ENCODE results near the gene SLC22A13. TPM values are rescaled to one million over a fixed set of nuclear protein-coding genes. Genes with fewer than 3 reads are reported as not detected.
"Not testable (repeated sequence)": the region's sequence is repeated elsewhere in the genome, so short reads cannot be mapped to it uniquely, and the experiment has no call there.

Gene SLC22A13
- under 1 TPM in 2 of 6 donors, not detected in 4; 0.29 to 0.36 TPM for polyA plus RNA-seq (ENCODE audit: low read depth in 6 of 6)

DNA sequence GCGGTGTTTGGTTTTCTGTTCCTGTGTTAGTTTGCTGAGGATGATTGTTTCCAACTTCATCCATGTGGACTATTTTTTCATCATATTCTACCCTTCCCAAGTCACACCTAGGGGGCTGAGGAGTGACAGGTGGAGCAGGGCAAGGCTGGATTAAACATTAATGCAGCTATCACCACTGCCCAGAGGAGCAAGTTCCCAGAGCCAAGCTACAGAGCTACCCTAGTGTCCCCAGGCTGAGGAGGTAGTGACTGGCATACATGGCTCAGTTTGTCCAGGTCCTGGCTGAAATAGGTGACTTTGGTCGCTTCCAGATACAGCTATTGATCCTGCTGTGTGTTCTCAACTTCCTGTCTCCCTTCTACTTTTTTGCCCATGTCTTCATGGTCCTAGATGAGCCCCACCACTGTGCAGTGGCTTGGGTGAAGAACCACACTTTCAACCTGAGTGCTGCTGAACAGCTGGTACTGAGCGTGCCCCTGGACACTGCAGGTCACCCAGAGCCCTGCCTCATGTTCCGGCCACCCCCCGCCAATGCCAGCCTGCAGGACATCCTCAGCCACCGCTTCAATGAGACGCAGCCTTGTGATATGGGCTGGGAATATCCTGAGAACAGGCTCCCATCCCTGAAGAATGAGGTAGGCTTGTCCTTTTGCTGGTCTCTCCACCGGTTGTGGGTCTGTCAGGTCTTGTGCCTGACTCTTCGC is at the start of gene SLC22A13:
SLC22A13 (plus strand) TSS at position 209 of the 704 bp plus-strand sequence; CDS start at position 258, 49 bp downstream.
- Mint-ChIP-seq H3K4me1 (peaks cover 20 to 25% (median 22%) of the 10 kb centered on the region in 3 donors), H3K9me3 (peaks cover 0 to 2% (median 0%) of the 10 kb centered on the region in 7 donors), H3K27ac (peak within 1 kb of the TSS in 3 of 6 donors; percentile 62 to 81 (median 63)), H3K36me3 (no peaks in the 10 kb centered on the region), H3K4me3 (no peak within 1 kb of the TSS), H3K27me3 (no peaks in the 10 kb centered on the region)
- DNase-seq (no peak), ATAC-seq (ENCODE audit: low read depth in 2 of 2) (no peak)

- no peak overlapping the region for H3K27ac Mint-ChIP-seq
- no peaks in the 10 kb centered on the region for H3K27me3 Mint-ChIP-seq
- H3K9me3 Mint-ChIP-seq: no peaks in the 10 kb centered on the region
- DNase-seq: no peak
- peaks cover 0 to 12% (median 0%) of the 10 kb centered on the region in 3 donors for H3K4me1 Mint-ChIP-seq
- no peak for ATAC-seq (ENCODE audit: low read depth in 2 of 2)
- no peak overlapping the region for H3K4me3 Mint-ChIP-seq
- H3K36me3 Mint-ChIP-seq: peaks cover 23 to 27% of the 10 kb centered on the region in 2 donors
Measured at GRCh38 chr3:38219609-38220197, 45.9 kb upstream of the SLC22A13 start.

DNA sequence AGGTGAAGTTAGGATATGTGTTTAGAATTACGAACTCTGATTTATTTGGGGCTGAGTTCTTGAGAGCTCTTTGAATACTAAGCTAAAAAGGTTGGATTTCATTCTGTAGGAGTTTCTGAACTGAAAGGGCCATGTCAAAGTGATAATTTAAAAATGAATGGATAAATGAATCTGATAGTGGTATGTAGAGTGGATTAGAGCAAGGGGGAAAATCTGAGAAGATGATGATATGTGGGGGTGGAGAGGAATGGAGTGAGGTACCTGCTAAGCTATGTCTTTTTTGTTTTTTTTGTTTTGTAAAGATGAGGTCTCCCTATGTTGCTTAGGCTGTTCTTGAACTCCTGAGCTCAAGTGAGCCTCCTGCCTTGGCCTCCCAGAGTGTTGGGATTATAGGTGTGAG is 44.6 kb upstream of the SLC22A13 start:
- ATAC-seq (ENCODE audit: low read depth in 2 of 2) (no peak), DNase-seq (no peak)
- H3K27ac Mint-ChIP-seq: peak overlapping the region in 3 of 6 donors; percentile 16 to 36 (median 23)
- peaks cover 23 to 32% of the 10 kb centered on the region in 2 donors for H3K36me3 Mint-ChIP-seq
- no peak overlapping the region for H3K4me3 Mint-ChIP-seq
- peaks cover 0 to 12% (median 0%) of the 10 kb centered on the region in 3 donors for H3K4me1 Mint-ChIP-seq
- H3K9me3 Mint-ChIP-seq: no peaks in the 10 kb centered on the region
- no peaks in the 10 kb centered on the region for H3K27me3 Mint-ChIP-seq

GRCh38 chr3:38222032-38222634 is 43.5 kb upstream of the SLC22A13 start:
- Mint-ChIP-seq H3K4me3 (no peak overlapping the region), H3K36me3 (peaks cover 26 to 29% of the 10 kb centered on the region in 2 donors)
- DNase-seq: no peak

GRCh38 chr3:38224357-38224756 is 41.3 kb upstream of the SLC22A13 start:
- H3K27ac Mint-ChIP-seq: peak overlapping the region in 2 of 6 donors; percentile 24 to 40
- no peaks in the 10 kb centered on the region for H3K27me3 Mint-ChIP-seq
- DNase-seq (no peak), ATAC-seq (ENCODE audit: low read depth in 2 of 2) (no peak)
- H3K4me3 Mint-ChIP-seq: no peak overlapping the region
- H3K36me3 Mint-ChIP-seq: peaks cover 23 to 35% of the 10 kb centered on the region in 2 donors
- H3K4me1 Mint-ChIP-seq: no peaks in the 10 kb centered on the region
- H3K9me3 Mint-ChIP-seq: no peaks in the 10 kb centered on the region

More at GRCh38 chr3:38222032-38222634, 43.5 kb upstream of the SLC22A13 start:
- Mint-ChIP-seq H3K9me3 (no peaks in the 10 kb centered on the region), H3K4me1 (peaks cover 0 to 12% (median 0%) of the 10 kb centered on the region in 3 donors), H3K27me3 (no peaks in the 10 kb centered on the region), H3K27ac (no peak overlapping the region)
- no peak for ATAC-seq (ENCODE audit: low read depth in 2 of 2)

DNA sequence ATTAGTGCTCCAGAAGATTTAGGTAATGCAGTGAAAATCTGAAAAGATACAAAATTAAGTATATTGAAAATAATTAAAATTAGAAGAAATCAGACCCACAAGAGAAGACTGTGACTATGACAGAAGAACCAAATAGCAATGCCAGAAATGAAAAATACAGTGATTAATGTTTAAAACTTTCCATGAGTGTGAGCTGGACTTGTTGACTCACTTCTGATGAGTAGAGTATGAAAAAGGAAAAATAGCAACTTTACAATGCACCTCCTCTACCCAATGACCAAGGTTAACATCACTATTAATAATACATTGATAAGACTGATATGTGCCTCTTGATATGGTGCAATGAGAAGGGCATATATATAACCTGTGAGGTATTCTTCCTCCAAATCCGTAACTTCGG is 39.3 kb upstream of the SLC22A13 start:
- Mint-ChIP-seq H3K9me3 (no peaks in the 10 kb centered on the region), H3K4me1 (no peaks in the 10 kb centered on the region), H3K4me3 (no peak overlapping the region), H3K27me3 (no peaks in the 10 kb centered on the region), H3K36me3 (peaks cover 23 to 35% of the 10 kb centered on the region in 2 donors), H3K27ac (no peak overlapping the region)
- no peak for ATAC-seq (ENCODE audit: low read depth in 2 of 2)
- no peak for DNase-seq

DNA sequence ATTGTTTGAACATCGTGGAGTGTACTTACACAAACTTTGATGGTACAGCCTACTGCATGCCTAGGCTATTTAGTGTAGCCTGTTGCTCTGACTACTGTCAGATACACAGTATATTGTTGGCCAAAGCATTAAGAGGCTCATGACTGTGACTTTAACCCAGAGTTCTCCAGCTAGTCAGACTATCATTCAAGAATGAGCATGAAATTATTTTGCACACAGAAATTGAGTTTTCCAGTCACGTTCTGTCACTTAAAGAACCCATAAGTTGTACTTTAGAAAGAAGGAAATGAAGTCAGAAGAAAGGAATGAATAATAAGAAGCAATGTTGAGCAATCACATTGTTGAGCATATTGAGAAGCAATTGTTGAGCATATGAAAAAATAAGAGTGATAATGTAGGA is 37.6 kb upstream of the SLC22A13 start:
- Mint-ChIP-seq H3K27me3 (no peaks in the 10 kb centered on the region), H3K27ac (no peak overlapping the region), H3K36me3 (peaks cover 26 to 32% of the 10 kb centered on the region in 2 donors), H3K4me3 (no peak overlapping the region), H3K9me3 (no peaks in the 10 kb centered on the region), H3K4me1 (no peaks in the 10 kb centered on the region)
- ATAC-seq (ENCODE audit: low read depth in 2 of 2): no peak
- DNase-seq: no peak

DNA sequence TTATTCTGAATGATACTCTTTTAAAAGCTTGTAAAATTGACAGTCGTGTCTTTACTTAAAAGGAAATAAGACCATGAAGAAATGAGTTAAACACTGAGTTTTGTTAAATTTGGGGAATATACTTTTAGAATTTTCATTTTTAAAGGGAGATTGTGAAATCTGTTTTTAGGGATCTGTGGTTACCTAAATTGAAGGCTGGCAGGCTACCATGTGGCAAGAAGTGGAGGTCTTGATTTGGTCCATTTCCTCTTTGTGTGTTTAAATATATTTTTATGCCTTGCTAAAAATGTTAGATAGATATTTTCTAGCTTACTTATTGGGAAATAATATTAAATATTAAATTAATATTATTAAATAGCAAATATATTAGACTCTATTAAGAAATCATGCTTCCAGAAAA is 36.6 kb upstream of the SLC22A13 start:
- H3K4me1 Mint-ChIP-seq: no peaks in the 10 kb centered on the region
- ATAC-seq (ENCODE audit: low read depth in 2 of 2) (no peak), DNase-seq (no peak)
- no peaks in the 10 kb centered on the region for H3K27me3 Mint-ChIP-seq
- H3K27ac Mint-ChIP-seq: no peak overlapping the region
- H3K9me3 Mint-ChIP-seq: no peaks in the 10 kb centered on the region
- peaks cover 33 to 37% of the 10 kb centered on the region in 2 donors for H3K36me3 Mint-ChIP-seq
- no peak overlapping the region for H3K4me3 Mint-ChIP-seq

DNA sequence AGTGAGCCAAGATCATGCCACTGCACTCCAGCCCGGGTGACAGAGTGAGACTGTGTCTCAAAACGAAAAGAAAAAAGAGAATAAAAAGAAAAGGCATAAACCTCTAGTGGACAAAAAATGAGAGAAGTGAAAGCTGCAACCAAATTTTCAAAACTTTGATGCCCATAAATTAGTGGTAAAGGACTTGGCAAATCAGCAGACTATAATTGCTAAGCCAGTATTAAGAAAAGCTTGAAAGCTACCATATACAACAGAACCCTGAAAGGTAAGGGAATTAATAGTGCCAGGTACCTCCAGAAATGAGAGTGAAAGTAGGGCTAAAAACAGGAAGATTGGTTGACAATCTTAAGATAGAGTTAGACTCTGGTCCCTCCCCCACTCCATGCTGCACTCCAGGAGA is 32.9 kb upstream of the SLC22A13 start:
- Mint-ChIP-seq H3K4me1 (no peaks in the 10 kb centered on the region), H3K27me3 (no peaks in the 10 kb centered on the region), H3K9me3 (peaks cover 6 to 26% (median 14%) of the 10 kb centered on the region in 7 donors), H3K27ac (peak overlapping the region in 1 of 6 donors; percentile 80), H3K4me3 (no peak overlapping the region), H3K36me3 (peaks cover 42 to 57% of the 10 kb centered on the region in 2 donors)
- no peak for ATAC-seq (ENCODE audit: low read depth in 2 of 2)
- DNase-seq: no peak

DNA sequence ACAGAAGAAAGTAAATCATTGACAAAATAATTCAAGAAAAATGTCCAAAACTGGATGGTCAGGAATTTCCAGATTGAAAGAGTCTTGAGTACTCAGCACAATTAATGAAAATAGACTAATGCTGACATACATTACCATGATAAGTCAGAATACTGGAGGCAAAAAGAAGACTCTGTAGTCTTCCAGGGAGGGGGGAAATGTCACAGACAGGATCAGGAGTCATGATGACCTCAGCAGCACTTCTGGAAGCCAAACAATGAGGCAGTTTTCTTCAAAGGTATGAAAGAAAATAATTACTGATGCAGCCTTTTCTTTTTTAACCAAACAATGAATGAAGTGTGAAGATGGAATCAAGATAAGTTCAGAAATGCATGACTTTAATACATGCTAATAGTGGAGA is 30.1 kb upstream of the SLC22A13 start:
- DNase-seq: no peak
- Mint-ChIP-seq H3K36me3 (peaks cover 61 to 77% of the 10 kb centered on the region in 2 donors), H3K27ac (peak overlapping the region in 2 of 6 donors; percentile 23 to 25), H3K9me3 (peaks cover 17 to 48% (median 30%) of the 10 kb centered on the region in 7 donors), H3K4me3 (no peak overlapping the region), H3K27me3 (no peaks in the 10 kb centered on the region), H3K4me1 (no peaks in the 10 kb centered on the region)
- ATAC-seq (ENCODE audit: low read depth in 2 of 2): no peak

- no peak overlapping the region for H3K4me3 Mint-ChIP-seq
- no peak for ATAC-seq (ENCODE audit: low read depth in 2 of 2)
- H3K27me3 Mint-ChIP-seq: no peaks in the 10 kb centered on the region
- peaks cover 61 to 68% of the 10 kb centered on the region in 2 donors for H3K36me3 Mint-ChIP-seq
- H3K4me1 Mint-ChIP-seq: no peaks in the 10 kb centered on the region
- DNase-seq: no peak
- peaks cover 17 to 48% (median 30%) of the 10 kb centered on the region in 7 donors for H3K9me3 Mint-ChIP-seq
- peak overlapping the region in 1 of 6 donors; percentile 83 for H3K27ac Mint-ChIP-seq
Measured at GRCh38 chr3:38238416-38239008, 27.1 kb upstream of the SLC22A13 start.

GRCh38 chr3:38242812-38243211 is 22.8 kb upstream of the SLC22A13 start:
- H3K4me3 Mint-ChIP-seq; H3K27me3 Mint-ChIP-seq; DNase-seq; ATAC-seq (ENCODE audit: low read depth in 2 of 2); H3K4me1 Mint-ChIP-seq; H3K27ac Mint-ChIP-seq: not testable (repeated sequence)
- Mint-ChIP-seq H3K9me3 (peaks cover 7 to 22% (median 13%) of the 10 kb centered on the region in 7 donors), H3K36me3 (peaks cover 33 to 50% of the 10 kb centered on the region in 2 donors)

DNA sequence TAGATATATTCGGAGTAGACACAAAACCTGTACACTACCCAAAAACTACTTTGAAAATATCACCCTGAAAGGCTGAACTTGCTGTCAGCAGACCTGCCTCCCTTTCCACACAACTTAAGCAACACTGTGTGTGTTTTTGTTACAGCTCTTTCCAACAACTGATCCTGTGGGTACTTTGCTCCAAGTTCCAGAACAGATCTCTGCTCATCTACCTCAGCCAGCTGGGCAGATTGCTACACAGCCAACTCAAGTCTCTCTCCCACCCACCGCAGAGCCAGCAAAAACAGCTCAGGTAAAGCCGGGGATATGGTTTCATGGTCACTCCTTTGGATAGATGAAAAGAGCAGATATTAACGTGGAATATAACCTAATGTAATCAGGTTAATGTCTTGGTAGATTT is 19.7 kb upstream of the SLC22A13 start:
- DNase-seq (no peak), ATAC-seq (ENCODE audit: low read depth in 2 of 2) (no peak)
- Mint-ChIP-seq H3K27ac (peak overlapping the region in 1 of 6 donors; percentile 38), H3K9me3 (no peaks in the 10 kb centered on the region), H3K4me1 (no peaks in the 10 kb centered on the region), H3K27me3 (no peaks in the 10 kb centered on the region), H3K36me3 (peaks cover 10 to 34% of the 10 kb centered on the region in 2 donors), H3K4me3 (no peak overlapping the region)
